Measurements from ENCODE around the gene SEC14L1.

- TF ChIP-seq YY1 (tag by site-specific recombination; IDR thresholded peaks at IDR 0.05) (no peak), CTCF (tag by site-specific recombination; IDR thresholded peaks at IDR 0.05) (no peak), ZNF433 (tag by site-specific recombination; IDR thresholded peaks at IDR 0.05; ENCODE audit: low read depth) (no peak)
Observed at GRCh38 chr17:77132411-77133086, 8.2 kb upstream of the SEC14L1 start.
